ENCODE data around the gene PI4KA. TPM values are rescaled to one million over a fixed set of nuclear protein-coding genes. Genes with fewer than 3 reads are reported as not detected.

PI4KA gene
- total and polyA plus RNA-seq, 2 donors (not counting 1 experiment from before 2014, with no cell fraction given) = 26.4 to 40.6 TPM

GRCh38 chr22:20885557-20886323 lies 27.1 kb upstream of the PI4KA start:
- H3K9ac ChIP-seq (ENCODE audit: insufficient read depth, low read length) = no peak overlapping the region
- peak overlapping the region; percentile 21 for H3K27ac ChIP-seq (ENCODE audit: insufficient read depth, low read length)
- no peaks in the 10 kb centered on the region for H3K4me1 ChIP-seq (ENCODE audit: control insufficient read depth, extremely low read depth, insufficient read depth, low read length)
- H2AFZ ChIP-seq (ENCODE audit: low read length) = peak overlapping the region; percentile 80
- peak; percentile 73 to 84 for DNase-seq (ENCODE audit: low read depth in 2 of 2)
- TF ChIP-seq, protein P1, sequence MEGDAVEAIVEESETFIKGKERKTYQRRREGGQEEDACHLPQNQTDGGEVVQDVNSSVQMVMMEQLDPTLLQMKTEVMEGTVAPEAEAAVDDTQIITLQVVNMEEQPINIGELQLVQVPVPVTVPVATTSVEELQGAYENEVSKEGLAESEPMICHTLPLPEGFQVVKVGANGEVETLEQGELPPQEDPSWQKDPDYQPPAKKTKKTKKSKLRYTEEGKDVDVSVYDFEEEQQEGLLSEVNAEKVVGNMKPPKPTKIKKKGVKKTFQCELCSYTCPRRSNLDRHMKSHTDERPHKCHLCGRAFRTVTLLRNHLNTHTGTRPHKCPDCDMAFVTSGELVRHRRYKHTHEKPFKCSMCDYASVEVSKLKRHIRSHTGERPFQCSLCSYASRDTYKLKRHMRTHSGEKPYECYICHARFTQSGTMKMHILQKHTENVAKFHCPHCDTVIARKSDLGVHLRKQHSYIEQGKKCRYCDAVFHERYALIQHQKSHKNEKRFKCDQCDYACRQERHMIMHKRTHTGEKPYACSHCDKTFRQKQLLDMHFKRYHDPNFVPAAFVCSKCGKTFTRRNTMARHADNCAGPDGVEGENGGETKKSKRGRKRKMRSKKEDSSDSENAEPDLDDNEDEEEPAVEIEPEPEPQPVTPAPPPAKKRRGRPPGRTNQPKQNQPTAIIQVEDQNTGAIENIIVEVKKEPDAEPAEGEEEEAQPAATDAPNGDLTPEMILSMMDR (conservative IDR thresholded peaks at IDR 0.05 in 1 of 2, IDR thresholded peaks at IDR 0.05 in 1 of 2; ENCODE audit: low read depth in 1 of 2, low read length in 2 of 2) = peak; percentile 92 to 97
- TF ChIP-seq EZH2 (IDR thresholded peaks at IDR 0.05; ENCODE audit: low read length, missing control alignments) = no peak
- no peak overlapping the region for H3K4me2 ChIP-seq (ENCODE audit: extremely low read depth, insufficient read depth, low read length)
- no peaks in the 10 kb centered on the region for H3K79me2 ChIP-seq (ENCODE audit: control insufficient read depth, insufficient read depth, low read length)
- H3K27me3 ChIP-seq (ENCODE audit: control insufficient read depth, insufficient read depth, low read length) = no peaks in the 10 kb centered on the region
- H4K20me1 ChIP-seq (ENCODE audit: control insufficient read depth, extremely low read depth, insufficient read depth, low read length) = no peaks in the 10 kb centered on the region
- H3K36me3 ChIP-seq (ENCODE audit: control insufficient read depth, insufficient read depth, low read length) = peaks cover 10% of the 10 kb centered on the region
- H3K4me3 ChIP-seq (replicated peaks in 1 of 4; ENCODE audit: control extremely low read depth in 1 of 4, insufficient read depth in 1 of 4, low read depth in 3 of 4, low read length in 4 of 4) = no peak overlapping the region
- no peaks in the 10 kb centered on the region for H3K9me3 ChIP-seq (ENCODE audit: control insufficient read depth, insufficient read depth, low read depth, low read length)

DNA sequence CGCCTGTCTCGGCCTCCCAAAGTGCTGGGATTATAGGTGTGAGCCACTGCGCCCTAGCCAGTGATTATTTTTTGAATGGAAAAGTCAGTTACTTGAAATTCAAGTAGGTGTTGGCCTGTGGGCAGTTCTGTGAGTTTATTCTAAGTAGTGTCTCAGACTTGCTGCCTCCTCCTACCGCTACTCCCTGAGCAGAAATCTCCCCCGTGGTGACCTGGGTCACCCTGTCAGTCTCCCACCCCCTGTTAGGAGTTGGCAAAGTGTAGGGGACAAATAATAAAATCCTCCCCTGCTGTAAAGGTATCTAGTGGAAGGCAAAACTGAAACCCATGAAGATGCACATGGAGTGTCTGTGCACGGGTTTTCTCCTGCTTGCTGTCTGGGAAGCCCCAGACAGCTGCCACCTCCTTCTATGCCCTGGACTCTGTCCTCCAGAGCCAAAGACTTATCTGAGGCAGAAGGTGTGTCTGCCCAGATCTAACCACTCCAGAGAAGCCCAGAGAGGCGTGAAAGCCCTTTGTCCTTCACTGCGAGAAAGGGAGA lies 26.5 kb upstream of the PI4KA start:
- Histone ChIP-seq H3K4me1 (ENCODE audit: control insufficient read depth, extremely low read depth, insufficient read depth, low read length) (no peaks in the 10 kb centered on the region), H3K27me3 (ENCODE audit: control insufficient read depth, insufficient read depth, low read length) (no peaks in the 10 kb centered on the region), H3K36me3 (ENCODE audit: control insufficient read depth, insufficient read depth, low read length) (peaks cover 10% of the 10 kb centered on the region), H3K4me2 (ENCODE audit: extremely low read depth, insufficient read depth, low read length) (no peak overlapping the region), H3K27ac (ENCODE audit: insufficient read depth, low read length) (no peak overlapping the region), H4K20me1 (ENCODE audit: control insufficient read depth, extremely low read depth, insufficient read depth, low read length) (no peaks in the 10 kb centered on the region), H3K9ac (ENCODE audit: insufficient read depth, low read length) (no peak overlapping the region), H3K79me2 (ENCODE audit: control insufficient read depth, insufficient read depth, low read length) (no peaks in the 10 kb centered on the region), H2AFZ (ENCODE audit: low read length) (no peak overlapping the region), H3K4me3 (replicated peaks in 1 of 4; ENCODE audit: control extremely low read depth in 1 of 4, insufficient read depth in 1 of 4, low read depth in 3 of 4, low read length in 4 of 4) (no peak overlapping the region), H3K9me3 (ENCODE audit: control insufficient read depth, insufficient read depth, low read depth, low read length) (no peaks in the 10 kb centered on the region)
- DNase-seq (ENCODE audit: low read depth in 2 of 2) = no peak
- TF ChIP-seq, protein P1 (conservative IDR thresholded peaks at IDR 0.05 in 1 of 2, IDR thresholded peaks at IDR 0.05 in 1 of 2; ENCODE audit: low read depth in 1 of 2, low read length in 2 of 2) = no peak
- TF ChIP-seq EZH2 (IDR thresholded peaks at IDR 0.05; ENCODE audit: low read length, missing control alignments) = no peak

- Histone ChIP-seq H3K27me3 (ENCODE audit: control insufficient read depth, insufficient read depth, low read length) (no peaks in the 10 kb centered on the region), H3K4me1 (ENCODE audit: control insufficient read depth, extremely low read depth, insufficient read depth, low read length) (no peaks in the 10 kb centered on the region), H3K4me3 (replicated peaks in 1 of 4; ENCODE audit: control extremely low read depth in 1 of 4, insufficient read depth in 1 of 4, low read depth in 3 of 4, low read length in 4 of 4) (no peak overlapping the region), H3K79me2 (ENCODE audit: control insufficient read depth, insufficient read depth, low read length) (no peaks in the 10 kb centered on the region), H3K36me3 (ENCODE audit: control insufficient read depth, insufficient read depth, low read length) (peaks cover 10% of the 10 kb centered on the region), H3K27ac (ENCODE audit: insufficient read depth, low read length) (no peak overlapping the region), H4K20me1 (ENCODE audit: control insufficient read depth, extremely low read depth, insufficient read depth, low read length) (no peaks in the 10 kb centered on the region), H2AFZ (ENCODE audit: low read length) (no peak overlapping the region), H3K9ac (ENCODE audit: insufficient read depth, low read length) (no peak overlapping the region), H3K4me2 (ENCODE audit: extremely low read depth, insufficient read depth, low read length) (no peak overlapping the region), H3K9me3 (ENCODE audit: control insufficient read depth, insufficient read depth, low read depth, low read length) (no peaks in the 10 kb centered on the region)
- TF ChIP-seq, protein P1 (conservative IDR thresholded peaks at IDR 0.05 in 1 of 2, IDR thresholded peaks at IDR 0.05 in 1 of 2; ENCODE audit: low read depth in 1 of 2, low read length in 2 of 2) = no peak
- no peak for TF ChIP-seq EZH2 (IDR thresholded peaks at IDR 0.05; ENCODE audit: low read length, missing control alignments)
- DNase-seq (ENCODE audit: low read depth in 2 of 2) = no peak
These were observed 25.8 kb upstream of the PI4KA start for GRCh38 chr22:20884454-20884853.
